ENCODE results near the gene DNAJB1. TPM values are rescaled to one million over a fixed set of nuclear protein-coding genes. Genes with fewer than 3 reads are reported as not detected.

Gene DNAJB1
- total and polyA plus RNA-seq, 8 donors: 22.4 to 63.0 (median 29.3) TPM

DNA sequence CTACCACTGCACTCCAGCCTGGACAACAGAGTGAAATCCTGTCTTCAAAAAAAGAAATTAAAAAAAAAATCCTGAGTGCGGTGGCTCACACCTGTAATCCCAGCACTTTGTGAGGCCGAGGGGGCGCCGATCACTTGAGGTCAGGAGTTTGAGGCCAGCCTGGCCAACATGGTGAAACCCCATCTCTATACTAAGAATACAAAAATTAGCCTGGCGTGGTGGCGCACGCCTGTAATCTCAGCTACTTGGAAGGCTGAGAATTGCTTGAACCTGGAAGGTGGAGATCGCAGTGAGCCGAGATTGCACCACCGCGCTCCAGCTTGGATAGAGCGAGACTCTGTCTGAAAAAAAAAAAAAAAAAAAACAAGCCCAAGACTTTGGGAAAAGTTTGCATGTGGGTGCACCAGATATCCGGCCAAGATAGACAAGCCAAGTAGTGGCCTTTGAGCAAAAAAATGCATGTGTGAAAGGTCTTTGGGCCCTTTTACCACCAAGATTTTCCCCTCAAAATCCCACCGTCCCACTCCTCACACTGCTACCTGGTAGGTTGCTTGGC, 5.7 kb downstream of the DNAJB1 start:
- DNase-seq (no peak), ATAC-seq (no peak), FAIRE-seq (no peak)
- intact Hi-C loops (cut with DNase I): no loop called here
- Histone ChIP-seq H3K4me3 (no peak overlapping the region), H3K36me3 (peaks cover 0 to 12% (median 2%) of the 10 kb centered on the region in 3 donors), H3K4me1 (peaks cover 4 to 23% (median 22%) of the 10 kb centered on the region in 3 donors), H3K9me3 (no peaks in the 10 kb centered on the region), H3K27ac (no peak overlapping the region), H3K27me3 (no peaks in the 10 kb centered on the region)
- WGBS, 2 donors: 87 to 95% methylated on average over 14 of the region's 14 CpGs
- TF ChIP-seq, protein P1, sequence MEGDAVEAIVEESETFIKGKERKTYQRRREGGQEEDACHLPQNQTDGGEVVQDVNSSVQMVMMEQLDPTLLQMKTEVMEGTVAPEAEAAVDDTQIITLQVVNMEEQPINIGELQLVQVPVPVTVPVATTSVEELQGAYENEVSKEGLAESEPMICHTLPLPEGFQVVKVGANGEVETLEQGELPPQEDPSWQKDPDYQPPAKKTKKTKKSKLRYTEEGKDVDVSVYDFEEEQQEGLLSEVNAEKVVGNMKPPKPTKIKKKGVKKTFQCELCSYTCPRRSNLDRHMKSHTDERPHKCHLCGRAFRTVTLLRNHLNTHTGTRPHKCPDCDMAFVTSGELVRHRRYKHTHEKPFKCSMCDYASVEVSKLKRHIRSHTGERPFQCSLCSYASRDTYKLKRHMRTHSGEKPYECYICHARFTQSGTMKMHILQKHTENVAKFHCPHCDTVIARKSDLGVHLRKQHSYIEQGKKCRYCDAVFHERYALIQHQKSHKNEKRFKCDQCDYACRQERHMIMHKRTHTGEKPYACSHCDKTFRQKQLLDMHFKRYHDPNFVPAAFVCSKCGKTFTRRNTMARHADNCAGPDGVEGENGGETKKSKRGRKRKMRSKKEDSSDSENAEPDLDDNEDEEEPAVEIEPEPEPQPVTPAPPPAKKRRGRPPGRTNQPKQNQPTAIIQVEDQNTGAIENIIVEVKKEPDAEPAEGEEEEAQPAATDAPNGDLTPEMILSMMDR (IDR thresholded peaks at IDR 0.05): no peak

DNA sequence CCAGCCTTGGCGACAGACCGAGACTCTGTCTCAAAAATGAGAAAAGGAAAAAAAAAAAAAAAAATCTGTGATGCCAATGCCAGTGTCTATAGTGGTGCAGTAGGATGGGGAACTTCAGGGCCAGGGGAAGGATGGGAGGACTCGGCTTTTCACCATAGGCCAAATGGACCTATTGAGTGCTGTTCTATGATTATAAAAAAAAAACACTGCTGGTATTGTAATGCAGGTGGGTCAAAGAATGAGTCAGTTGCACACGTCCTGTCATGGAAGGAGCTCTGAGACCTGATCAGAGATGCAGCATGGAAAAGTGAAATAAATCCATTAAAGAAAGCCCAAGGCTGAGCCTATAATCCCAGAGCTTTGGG, 7.0 kb downstream of the DNAJB1 start:
- intact Hi-C loops (cut with DNase I): no loop called here
- WGBS, 2 donors: 83 to 84% methylated on average over 4 of the region's 4 CpGs

DNA sequence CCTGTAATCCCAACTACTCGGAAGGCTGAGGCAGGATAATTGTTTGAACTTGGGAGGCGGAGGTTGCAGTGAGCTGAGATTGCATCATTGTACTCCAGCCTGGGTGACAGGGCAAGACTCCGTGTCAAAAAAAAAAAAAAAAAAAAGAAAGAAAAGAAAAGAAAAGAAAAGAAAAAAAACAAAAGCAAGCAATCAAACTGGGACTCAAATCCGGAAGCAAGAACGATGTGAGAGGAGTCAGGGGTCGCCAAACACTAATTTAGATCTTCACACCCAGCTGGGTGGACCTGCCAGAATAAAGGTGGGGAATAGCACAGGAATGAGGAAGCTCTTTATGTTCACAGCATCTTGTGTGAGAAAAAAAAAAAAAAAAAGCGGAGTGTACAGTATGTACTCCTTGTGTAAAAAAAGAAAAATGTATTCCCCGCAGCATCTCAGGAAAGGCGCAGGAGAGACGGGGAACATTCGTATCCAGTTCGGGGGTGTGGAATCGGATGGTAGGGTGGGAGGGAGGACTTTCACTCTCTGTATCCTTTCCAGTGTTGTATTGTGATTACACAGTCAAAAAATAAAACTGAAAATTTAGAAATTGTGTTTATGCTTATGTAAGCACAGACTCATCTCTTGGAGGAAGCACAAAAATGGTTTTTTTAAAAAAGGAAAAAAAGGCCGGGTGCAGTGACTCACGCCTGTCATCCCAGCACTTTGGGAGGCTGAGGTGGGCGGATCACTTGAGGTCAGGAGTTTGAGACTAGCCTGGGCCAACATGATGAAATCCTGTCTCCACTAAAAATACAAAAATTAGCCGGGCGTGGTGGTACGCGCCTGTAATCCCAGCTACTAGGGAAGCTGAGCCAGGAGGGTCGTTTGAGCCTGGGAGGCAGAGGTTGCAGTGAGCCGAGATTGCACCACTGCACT, 7.6 kb downstream of the DNAJB1 start:
- TF ChIP-seq, protein P1 (IDR thresholded peaks at IDR 0.05): no peak
- DNase-seq (no peak), ATAC-seq (peak in 2 of 4 donors; percentile 10 to 23), FAIRE-seq (no peak)
- H3K4me3 ChIP-seq: no peak overlapping the region
- peaks cover 3 to 16% (median 13%) of the 10 kb centered on the region in 3 donors for H3K4me1 ChIP-seq
- intact Hi-C loops (cut with DNase I): no loop called here
- WGBS, 2 donors: 70 to 75% methylated on average over 22 of the region's 22 CpGs
- no peaks in the 10 kb centered on the region for H3K9me3 ChIP-seq
- no peak overlapping the region for H3K27ac ChIP-seq
- H3K36me3 ChIP-seq: peaks cover 0 to 11% (median 2%) of the 10 kb centered on the region in 3 donors
- no peaks in the 10 kb centered on the region for H3K27me3 ChIP-seq

More for the DNA sequence above, 7.0 kb downstream of the DNAJB1 start:
- no peaks in the 10 kb centered on the region for H3K27me3 ChIP-seq
- FAIRE-seq: no peak
- H3K4me1 ChIP-seq: peaks cover 4 to 21% (median 20%) of the 10 kb centered on the region in 3 donors
- no peak overlapping the region for H3K4me3 ChIP-seq
- DNase-seq: no peak
- H3K36me3 ChIP-seq: peaks cover 0 to 12% (median 2%) of the 10 kb centered on the region in 3 donors
- TF ChIP-seq, protein P1 (IDR thresholded peaks at IDR 0.05): no peak
- H3K9me3 ChIP-seq: no peaks in the 10 kb centered on the region
- no peak for ATAC-seq
- H3K27ac ChIP-seq: no peak overlapping the region

DNA sequence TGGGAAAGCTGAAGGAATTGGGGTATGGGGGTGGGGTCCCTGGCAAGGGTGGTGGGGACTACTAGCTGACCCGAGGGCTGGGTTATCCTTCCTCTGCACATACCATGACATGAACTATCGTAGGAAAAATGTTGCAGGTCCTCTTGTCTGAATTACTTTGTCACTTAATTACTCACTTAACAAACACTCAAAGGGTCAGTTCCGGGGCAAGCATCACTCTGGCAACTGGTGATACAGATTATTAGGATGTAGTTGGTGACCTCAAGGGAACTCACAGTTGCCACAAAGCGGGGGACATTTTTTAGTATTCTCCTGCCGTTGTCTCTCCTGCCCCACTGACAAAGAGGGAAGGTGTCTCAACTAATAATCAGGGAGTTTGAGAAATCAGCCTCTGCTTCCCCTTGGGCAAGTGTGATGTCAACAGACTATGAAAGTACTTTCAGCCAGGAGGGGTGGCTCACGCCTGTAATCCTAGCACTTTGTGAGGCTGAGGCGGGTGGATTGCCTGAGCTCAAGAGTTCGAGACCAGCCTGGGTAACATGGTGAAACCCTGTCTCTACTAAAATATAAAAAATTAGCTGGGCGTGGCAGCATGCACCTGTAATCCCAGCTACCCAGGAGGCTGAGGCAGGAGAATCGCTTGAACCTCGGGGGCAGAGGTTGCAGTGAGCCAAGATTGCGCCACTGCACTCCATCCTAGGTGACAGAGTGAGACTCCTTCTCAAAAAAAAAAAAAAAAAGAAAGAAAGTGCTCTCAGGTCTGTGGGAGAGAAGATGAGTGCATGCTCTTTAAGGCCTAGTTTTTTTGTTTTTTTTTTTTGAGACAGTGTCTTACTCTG, 10.3 kb downstream of the DNAJB1 start:
- Histone ChIP-seq H3K4me3 (no peak overlapping the region), H3K27ac (no peak overlapping the region), H3K9me3 (no peaks in the 10 kb centered on the region), H3K27me3 (no peaks in the 10 kb centered on the region), H3K36me3 (no peaks in the 10 kb centered on the region), H3K4me1 (no peaks in the 10 kb centered on the region)
- no peak for FAIRE-seq
- WGBS, 2 donors: 59 to 66% methylated on average over 12 of the region's 12 CpGs
- DNase-seq: no peak
- intact Hi-C loops (cut with DNase I): no loop called here
- no peak for ATAC-seq
- TF ChIP-seq, protein P1 (IDR thresholded peaks at IDR 0.05): no peak
